Activated CD8-positive, alpha-beta memory T cell treated with anti-CD3 and anti-CD28 coated beads for 36 hours (primary cell): ENCODE data around the gene NAV1. TPM values are rescaled to one million over a fixed set of nuclear protein-coding genes. Genes with fewer than 3 reads are reported as not detected.
"Not testable (repeated sequence)": the region's sequence is repeated elsewhere in the genome, so short reads cannot be mapped to it uniquely, and the experiment has no call there.

Experiments used
- CTCF ChIA-PET: fragments of 350-600 bp; sonication (Branson Sonifier 250); formaldehyde crosslinking; loops from one replicate; lab custom pipeline; 2021; ENCODE audit warnings: antibody characterized with exemption; lab: Charles Lee
- POLR2A ChIA-PET: fragments of 350-600 bp; sonication (Branson Sonifier 250); formaldehyde crosslinking; loops from one replicate; lab custom pipeline; 2021; ENCODE audit warnings: antibody characterized with exemption; lab: Charles Lee
- total RNA-seq, 2 experiments: library from RNA; stranded (reverse); gene quantifications; one replicate each; pipeline ENCODE4 v1.2.3, GENCODE V29; 2021

Gene NAV1
- total RNA-seq, 2 experiments from 2014 or later = 0.61 to 0.94 TPM

DNA sequence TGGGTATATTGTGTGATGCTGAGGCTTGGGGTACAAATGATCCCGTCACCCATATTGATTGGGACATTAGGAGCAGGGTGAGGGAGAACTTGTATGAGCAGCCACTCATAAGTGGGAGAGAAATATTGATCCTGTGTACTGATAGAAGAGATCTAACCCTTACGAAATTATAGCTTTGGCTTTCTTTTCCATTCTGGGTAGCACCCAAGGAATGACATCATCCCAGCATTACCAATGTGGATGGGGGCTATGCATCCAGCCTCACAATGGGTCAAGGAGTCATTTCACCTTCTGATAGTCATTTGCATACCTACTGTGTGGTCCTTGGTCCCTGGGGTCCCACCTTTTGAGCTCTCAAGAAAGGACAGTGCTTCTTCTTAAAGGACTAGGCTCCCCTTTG is 1.9 kb upstream of the NAV1 start:
- ChIA-PET CTCF (interaction anchor here (1.9 kb wide), 1 partner anchor 24 kb away, joined by 5 read pairs; no protein-coding TSS in a partner anchor), POLR2A (no interaction called here)

DNA sequence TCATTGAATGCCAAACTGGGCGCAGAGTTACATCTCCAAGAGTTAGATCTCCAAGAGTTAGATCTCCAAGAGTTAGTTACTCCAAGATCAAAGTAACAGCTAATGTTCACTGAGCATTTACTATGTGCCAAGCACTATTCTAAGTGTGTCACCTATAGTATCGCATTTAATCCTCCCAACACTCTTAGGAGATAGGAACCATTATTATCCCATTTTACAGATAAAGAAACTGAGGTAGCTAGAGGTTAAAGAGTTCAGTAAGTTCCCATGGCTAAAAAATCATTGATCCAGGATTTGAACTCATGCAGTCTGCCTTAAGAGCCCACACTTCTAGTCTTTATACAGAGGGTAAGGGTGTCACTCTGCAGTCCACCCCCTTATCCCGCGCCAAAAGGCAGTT is 1.5 kb upstream of the NAV1 start:
- ChIA-PET POLR2A (no interaction called here), CTCF (interaction anchor here (1.9 kb wide), 1 partner anchor 25 kb away, joined by 5 read pairs; no protein-coding TSS in a partner anchor)

DNA sequence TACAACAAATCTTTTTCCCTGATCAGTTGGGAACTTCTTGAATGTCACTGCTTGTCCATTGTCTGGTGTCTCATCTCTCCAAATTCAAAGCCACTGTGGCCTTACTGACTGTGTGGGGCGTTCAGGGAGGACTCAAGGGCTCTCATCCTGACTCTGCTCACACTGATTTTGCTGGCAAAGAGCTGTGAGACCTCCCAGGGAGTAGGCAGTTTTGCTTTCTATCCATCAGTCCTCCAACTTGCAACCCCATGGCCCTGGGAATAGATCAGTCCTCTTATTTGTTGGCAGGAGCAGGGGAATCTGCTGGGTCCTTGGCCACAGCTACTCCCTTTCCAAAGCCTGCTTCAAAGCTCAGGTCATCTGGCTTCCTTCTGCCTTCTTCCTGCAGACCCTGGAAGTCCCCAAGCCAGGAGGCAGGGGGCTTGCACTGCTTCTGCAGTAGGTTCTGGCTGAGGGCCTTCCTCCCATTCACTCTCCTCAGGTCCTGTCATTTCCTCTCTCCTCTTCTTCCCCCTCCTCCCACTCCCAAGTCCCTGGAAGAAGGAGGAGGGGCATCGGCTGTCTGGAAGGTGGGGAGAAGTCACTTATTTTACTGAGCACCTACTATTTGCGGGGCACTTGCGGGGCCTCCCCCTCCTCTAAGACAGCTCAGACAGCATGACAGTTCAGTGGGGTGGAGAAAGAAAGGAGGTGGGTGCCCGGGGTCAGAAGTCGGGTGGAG is 876 bp upstream of the NAV1 start:
- ChIA-PET CTCF (interaction anchor here (1.1 to 1.9 kb wide), 3 partner anchors 25 to 55 kb away, joined by 3 to 5 read pairs (median 3); partner anchors contain the start of gene CSRP1), POLR2A (interaction anchor here (0.6 kb wide), 1 partner anchor 878 kb away, joined by 5 read pairs; no protein-coding TSS in a partner anchor)

DNA sequence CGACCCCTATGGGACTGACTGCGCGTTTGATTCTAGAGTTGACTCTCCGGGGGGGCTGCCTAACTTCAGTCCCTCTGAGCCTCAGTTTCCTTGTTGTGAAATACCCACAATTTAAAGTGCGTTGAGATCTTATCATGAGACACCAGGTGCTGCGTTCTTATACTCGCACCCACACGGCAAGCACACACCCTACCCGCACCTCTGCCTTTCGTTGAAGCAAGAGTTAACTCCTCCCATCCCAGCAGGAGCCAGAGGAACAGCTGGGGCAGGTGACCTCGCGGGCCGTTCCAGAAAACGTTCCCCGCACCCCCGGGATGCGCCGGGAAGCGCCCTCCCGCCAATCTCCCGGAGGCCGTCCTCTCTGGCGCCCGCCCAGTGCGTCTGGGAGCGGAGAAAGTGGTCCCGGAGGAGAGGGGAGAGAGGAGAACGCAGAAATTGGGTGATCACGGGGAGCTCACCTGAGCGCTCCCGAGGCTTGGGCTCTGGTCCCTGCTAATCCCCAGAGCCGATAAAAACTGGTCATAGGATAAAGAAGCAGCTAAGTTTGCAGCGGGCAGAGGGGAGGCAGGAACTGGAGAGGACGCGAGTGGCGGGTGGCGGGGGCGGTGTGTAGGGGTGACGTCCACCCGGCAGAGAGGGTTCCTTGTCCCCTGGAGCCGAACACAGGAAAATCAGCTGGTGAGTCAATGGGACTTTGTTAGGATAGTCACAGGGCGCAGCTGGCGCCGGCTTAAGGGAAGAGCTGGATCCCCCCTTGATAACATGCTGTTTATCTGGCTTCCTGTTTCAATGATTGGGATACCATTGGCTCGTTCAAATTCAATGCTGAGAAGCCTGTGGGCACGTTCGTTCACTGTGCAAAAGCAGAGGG is 869 bp downstream of the NAV1 start:
- ChIA-PET POLR2A (no interaction called here), CTCF (interaction anchor here (1.1 kb wide), 1 partner anchor 289 kb away, joined by 4 read pairs; the partner anchor contains the start of gene IPO9)

DNA sequence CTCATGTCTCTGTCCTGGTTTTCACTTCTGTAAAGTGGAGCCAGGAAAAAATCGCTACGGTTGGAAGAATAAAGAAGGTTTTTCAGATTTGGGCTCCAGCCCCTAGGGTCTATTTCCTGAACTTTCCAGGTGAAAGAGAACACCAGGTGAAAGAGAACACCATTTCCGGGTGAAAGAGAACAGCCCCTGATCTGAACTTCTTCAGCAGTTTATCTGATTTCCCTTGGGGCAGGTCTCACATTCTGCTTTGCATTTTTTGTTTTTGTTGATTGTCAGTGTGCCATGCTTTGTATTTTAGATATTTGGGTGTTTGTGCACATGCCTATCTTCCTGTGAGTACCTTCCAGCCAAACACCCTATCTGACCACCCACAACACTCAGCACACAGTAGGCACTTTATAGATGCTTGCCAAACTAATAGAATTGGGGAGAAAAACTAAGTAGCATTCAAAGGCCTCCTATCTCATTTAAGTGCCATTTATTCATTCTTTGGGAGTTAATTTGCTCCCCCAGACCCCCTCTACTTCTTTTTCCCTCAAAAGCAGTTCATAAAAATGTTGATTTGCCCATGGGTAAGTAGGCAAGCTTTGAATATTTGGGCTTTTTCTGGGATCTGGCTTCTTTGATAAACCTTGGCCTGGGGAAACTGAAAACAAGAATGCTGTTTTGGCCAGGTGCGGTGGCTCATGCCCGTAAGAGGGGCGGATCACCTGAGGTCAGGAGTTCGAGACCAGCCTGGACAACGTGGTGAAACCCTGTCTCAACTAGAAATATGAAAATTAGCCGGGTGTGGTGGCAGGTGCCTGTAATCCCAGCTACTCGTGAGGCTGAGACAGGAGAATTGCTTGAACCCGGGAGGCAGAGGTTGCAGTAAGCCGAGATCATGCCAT is 2.2 kb downstream of the NAV1 start:
- ChIA-PET POLR2A (no interaction called here), CTCF (interaction anchor here (1.1 kb wide), 1 partner anchor 288 kb away, joined by 4 read pairs; the partner anchor contains the start of gene IPO9)

DNA sequence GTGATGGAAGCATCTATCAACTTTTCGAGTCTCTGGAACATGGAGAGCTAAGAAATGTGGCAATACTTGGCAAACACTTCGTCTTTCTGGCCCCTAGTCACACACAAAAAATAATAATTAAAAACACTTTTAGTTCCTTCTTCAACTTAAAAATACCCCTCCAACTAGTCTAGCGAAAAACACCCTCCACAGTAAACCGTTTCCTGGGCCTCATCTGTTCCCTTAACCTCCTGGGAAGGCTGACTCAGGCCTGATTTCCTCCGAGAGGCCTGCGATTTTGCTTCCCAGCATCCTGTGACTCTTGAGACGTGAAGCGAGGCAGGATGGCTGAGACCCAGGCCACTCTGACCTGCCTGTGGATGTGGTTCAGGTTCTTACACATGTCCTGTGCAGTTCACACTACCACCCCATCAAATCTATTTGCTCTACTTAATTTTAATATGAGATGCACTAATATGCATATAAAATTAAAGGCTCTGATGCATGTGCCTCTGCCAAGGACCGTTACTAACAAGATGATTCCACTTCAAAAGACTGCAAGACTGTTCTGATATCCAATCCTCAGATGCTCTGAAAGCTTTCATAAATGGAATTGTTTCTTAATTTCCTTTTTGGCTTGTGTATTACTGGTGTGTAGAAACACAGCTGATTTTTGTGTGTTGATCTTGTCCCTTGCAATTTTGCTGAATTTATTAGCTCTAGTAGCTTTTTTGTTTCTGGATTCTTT is 3.5 kb downstream of the NAV1 start:
- ChIA-PET POLR2A (no interaction called here), CTCF (no interaction called here)

DNA sequence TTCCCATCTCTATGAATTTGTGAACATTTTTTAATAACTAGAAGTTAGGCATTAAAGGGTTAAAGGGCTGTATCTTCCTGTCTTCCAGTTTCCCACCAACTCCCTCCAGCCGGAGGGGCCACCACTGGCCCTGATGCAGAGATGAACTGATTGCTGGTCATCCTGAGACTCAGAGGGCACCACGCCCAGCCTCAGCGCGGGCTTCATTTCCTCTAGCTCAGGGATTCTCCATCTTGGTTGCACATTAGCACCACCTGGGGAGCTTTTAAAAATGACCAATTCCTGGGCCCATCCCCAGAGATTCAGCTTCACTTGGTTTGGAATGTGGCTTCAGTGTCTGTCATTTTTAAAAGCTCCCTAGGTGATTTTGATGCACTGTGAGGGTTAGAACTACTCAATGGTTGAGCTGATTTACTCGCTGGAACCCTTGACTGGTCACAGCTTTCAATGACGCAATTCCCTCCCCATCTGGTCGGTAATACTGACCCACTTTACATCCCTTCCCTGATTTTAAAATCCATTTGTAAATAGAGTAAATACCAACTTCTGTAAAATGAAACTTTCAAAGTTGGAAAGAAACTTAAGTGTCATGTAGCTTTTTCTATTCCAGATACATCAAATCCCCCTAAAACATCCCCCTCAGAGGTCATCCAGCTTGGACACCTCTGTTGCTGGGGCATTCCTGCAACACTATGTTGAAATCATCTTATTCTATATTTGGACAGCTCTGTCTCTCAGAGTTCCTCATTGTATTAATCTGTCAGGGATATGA is 5.1 kb downstream of the NAV1 start:
- CTCF ChIA-PET = interaction anchor here (0.7 kb wide), 1 partner anchor 62 kb away, joined by 3 read pairs; no protein-coding TSS in a partner anchor
- POLR2A ChIA-PET = no interaction called here

DNA sequence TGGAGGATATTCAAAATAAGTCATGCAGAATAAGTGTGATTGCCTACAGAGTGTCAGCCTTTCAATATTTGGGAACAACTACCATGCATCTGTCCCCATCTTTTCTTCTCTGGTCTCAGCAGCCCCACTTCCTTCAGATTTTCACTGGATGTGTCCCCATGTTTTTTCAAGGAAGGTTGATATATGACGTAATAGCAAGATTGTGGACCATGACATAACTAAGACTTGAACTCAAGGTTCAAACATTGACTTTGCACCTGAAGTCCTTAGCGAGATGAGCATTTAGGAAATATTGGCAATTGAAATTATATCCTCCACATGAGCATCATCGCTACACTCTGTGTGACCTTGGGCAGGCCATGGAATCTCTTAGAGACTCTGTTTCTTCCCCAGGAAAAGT is 5.8 kb downstream of the NAV1 start:
- POLR2A ChIA-PET = no interaction called here
- CTCF ChIA-PET = interaction anchor here (0.7 kb wide), 1 partner anchor 62 kb away, joined by 3 read pairs; no protein-coding TSS in a partner anchor

DNA sequence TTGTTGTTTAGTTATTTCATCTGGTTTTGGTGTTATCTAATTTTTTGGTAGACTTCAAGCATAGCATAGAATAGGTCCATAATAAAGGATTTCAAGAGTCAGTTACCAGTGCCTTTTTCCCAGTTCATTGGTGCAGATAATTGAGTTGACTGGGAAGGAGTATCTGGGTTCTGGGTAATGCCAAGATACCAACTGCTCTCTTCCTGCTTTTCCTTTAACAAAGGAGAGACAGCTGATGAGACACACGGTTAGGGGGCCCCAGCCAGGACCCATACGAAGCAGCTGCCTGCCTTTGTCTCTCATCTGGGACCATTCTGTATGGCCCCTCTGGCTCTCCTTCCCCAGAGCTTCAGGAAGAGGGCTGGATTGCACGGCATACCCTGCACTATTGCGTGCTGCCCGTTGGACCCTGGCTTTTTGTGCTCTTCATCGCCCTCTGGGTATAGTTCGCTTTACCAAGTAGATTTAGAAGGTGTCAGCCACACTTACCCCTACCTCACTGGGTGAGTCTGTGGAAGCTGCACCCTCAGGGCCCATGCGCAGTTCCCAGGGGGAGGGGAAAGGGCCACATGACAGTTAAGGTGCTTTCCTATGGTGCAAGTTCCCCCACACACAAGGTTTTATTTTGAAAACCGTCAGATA is 7.0 kb downstream of the NAV1 start:
- POLR2A ChIA-PET = interaction anchor here (0.7 kb wide), 1 partner anchor 140 kb away, joined by 6 read pairs; no protein-coding TSS in a partner anchor
- CTCF ChIA-PET = interaction anchor here (0.7 kb wide), 1 partner anchor 24 kb away, joined by 3 read pairs; no protein-coding TSS in a partner anchor

DNA sequence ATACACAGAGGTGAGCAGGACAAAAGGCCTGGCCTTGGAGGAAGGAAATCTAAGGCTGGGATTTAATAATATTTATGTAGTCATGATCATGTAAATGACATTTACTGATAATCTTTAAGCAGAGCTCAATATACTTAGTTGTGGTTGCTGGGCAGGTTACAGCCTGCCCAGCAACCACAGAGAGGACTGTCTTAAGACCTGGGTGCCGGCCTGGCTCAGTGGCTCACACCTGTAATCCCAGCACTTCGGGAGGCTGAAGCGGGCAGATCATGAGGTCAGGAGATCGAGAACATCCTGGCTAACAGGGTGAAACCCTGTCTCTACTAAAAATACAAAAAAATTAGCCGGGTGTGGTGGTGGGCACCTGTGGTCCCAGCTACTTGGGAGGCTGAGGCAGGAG is 10.6 kb downstream of the NAV1 start:
- POLR2A ChIA-PET = not testable (repeated sequence)
- CTCF ChIA-PET = interaction anchor here (1.3 kb wide), 1 partner anchor 277 kb away, joined by 3 read pairs; no protein-coding TSS in a partner anchor

DNA sequence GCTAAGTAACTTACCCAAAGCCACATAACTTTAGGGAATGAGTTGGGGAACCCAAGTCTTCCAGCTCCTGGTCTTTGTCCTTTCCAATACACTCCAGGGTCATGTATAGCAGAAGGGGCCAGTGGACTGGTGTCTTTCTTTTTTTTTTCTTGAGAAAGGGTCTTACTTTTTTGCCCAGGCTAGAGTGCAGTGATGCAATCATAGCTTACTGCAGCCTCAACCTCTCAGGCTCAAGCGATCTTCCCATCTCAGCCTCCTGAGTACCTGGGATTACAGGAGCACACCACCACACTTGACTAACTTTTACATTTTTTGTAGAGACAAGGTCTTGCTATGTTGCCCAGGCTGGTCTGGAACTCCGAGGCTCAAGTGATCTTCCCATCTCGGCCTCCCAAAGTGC is 12.2 kb downstream of the NAV1 start:
- ChIA-PET POLR2A (no interaction called here), CTCF (interaction anchor here (1.9 kb wide), 1 partner anchor 9 kb away, joined by 11 read pairs; no protein-coding TSS in a partner anchor)

DNA sequence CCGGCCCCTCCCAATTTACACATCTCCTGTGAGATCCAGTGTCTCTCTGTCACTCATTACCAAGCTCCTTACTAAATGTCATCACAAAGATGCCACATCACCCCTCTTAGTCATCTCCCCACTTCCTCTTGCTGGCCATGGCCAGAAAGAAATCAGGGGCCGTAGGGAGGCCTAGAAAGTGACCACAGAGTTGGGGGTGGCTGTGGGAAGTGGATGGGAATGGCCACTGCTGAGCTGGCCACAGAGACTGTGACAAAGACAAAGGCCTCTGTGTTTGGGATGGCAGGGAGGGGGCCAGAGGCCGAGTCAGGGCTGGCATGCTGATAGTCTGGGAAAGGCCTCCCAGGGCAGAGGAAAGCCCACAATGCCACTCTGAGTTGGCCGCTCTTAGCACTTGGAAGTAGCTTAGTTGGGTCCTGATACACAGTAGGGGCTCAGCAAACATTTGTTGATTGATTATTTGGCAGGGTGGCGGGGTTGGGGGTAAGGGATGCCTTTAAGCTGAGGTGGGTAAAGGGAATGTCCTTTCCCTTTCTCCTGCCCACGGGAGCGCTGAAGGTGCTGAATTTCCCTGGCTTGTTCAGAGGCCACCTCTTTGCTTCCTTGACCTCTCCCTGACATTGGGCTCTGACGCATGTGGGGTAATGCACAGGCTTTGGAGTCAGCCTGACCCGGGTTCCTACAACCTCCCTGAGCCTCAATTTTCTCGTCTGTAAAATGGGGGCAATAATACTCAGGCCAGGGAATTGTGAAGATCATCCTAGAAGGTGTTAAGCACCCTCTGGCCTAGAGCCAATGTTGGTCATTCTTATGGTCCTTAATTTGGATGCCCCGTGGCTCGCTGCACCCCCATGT is 13.2 kb downstream of the NAV1 start:
- ChIA-PET CTCF (interaction anchor here (1.9 kb wide), 1 partner anchor 8 kb away, joined by 11 read pairs; no protein-coding TSS in a partner anchor), POLR2A (no interaction called here)

DNA sequence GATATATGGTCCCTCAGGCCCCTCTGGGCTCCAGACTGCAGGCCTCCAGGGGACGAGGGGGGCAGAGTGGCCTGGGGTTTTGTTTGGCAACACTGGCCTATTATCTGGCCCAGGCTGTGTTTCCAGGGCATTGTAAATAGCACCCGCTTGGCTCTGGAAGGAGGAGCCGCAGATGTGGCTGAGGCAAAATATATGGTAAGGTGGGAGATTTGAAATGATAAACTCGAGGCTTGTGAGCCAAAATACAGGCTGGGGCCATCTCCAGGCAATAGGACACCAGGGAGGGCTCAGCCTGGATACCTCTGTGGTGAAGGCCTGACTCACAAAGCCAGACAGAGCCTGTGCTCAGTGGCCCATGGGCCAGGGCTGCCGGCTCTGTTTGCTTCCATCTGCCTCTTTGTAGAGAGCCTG is 14.0 kb downstream of the NAV1 start:
- POLR2A ChIA-PET = no interaction called here
- CTCF ChIA-PET = no interaction called here

DNA sequence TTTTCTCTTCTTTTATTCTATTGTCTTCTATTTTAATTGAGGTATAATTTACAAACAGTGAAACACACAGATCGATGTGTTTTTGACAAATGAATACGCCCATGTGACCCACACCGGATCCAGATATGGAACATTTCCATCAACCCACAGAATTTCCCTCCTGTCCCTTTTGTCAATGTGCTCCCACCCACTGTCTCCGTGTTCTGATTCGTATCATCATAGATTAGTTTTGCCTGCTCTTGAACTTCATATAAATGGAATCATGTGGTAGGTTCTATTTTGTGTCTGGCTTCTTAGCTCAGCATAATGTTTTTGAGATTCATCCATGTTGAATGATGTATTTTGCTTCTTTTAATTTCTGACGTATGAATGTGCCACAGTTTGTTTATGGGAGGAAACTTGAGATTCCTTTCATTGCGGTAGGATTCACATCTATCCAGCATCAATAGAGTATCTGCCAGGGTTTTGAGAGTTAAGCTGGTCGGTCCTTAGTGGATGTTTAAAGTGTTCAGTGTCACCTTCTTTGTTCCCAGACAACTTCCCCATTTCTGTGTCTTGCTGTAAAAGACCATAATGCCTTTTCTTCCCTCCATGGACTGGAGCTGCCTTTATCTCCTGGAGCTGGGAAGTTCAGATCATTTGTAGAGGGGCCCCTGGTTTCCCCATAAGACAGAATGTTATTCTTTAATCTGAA is 14.7 kb downstream of the NAV1 start:
- POLR2A ChIA-PET = no interaction called here
- CTCF ChIA-PET = interaction anchor here (0.5 kb wide), 1 partner anchor 30 kb away, joined by 3 read pairs; no protein-coding TSS in a partner anchor

DNA sequence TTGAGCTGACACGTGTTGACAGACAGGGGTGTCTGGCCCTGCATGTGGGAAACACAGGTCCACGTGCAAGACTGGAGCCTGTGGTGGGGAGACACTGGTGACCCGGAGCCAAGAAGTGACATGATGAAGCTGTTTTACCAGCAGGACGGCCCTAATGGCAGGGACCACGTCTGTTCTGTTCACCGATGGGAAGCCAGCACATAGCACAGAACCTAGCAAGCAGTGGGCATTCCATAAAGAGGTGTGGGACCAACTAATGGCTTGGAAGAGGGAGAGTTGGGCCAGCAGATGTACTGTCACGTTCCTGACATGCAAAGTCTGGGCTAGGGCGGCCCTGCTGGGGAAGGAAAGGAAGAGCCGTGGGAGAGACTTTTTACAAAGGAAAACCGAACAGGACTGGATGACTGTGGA is 15.3 kb downstream of the NAV1 start:
- ChIA-PET POLR2A (no interaction called here), CTCF (interaction anchor here (0.5 kb wide), 1 partner anchor 31 kb away, joined by 3 read pairs; no protein-coding TSS in a partner anchor)
